GM12878 (cell line): ENCODE results near the gene CHP1.

ENCODE experiments used
- ATF2 ChIP-seq: IDR thresholded peaks from 2 replicates; pipeline ENCODE4 v1.6.1; 2012; ENCODE audit warnings: low read length, inconsistent platforms
- ATF7 ChIP-seq: fragments of 450-650 bp; IDR thresholded peaks from 2 replicates; pipeline ENCODE4 v1.6.1; 2016; ENCODE audit warnings: low read depth, mild to moderate bottlenecking
- CREM ChIP-seq: IDR thresholded peaks from 2 replicates; pipeline ENCODE4 v1.6.1; 2014; ENCODE audit warnings: antibody characterized with exemption, low read depth
- CTCF ChIP-seq, 3 experiments: IDR thresholded peaks in 2 of 3; conservative IDR thresholded peaks in 1 of 3; 2 replicates each; pipeline ENCODE4 v1.5.1; 2011; ENCODE audit warnings: low read depth in 3 of 3, low read length in 3 of 3, mild to moderate bottlenecking in 3 of 3, control low read depth in 2 of 3, moderate library complexity in 2 of 3, inconsistent platforms in 1 of 3, mixed read lengths in 1 of 3; ENCODE audit not compliant: control insufficient read depth in 2 of 3, insufficient read depth in 1 of 3; ENCODE audit errors: extremely low read depth in 1 of 3
- ELK1 ChIP-seq: IDR thresholded peaks from 2 replicates; pipeline ENCODE4 v1.6.1; 2012; ENCODE audit warnings: low read depth, low read length, improper control_type of control experiment
- EP300 ChIP-seq, 2 experiments: fragments of 150-350 bp in 1 of 2; IDR thresholded peaks; 2 replicates each; pipeline ENCODE4 v1.6.1; 2011 to 2012; ENCODE audit warnings: low read depth in 2 of 2, low read length in 2 of 2, borderline replicate concordance in 1 of 2, improper control_type of control experiment in 1 of 2, inconsistent platforms in 1 of 2; ENCODE audit not compliant: control insufficient read depth in 1 of 2
- JUND ChIP-seq: IDR thresholded peaks from 2 replicates; pipeline ENCODE4 v1.6.1; 2012; ENCODE audit warnings: low read depth, mild to moderate bottlenecking, low read length, improper control_type of control experiment, moderate library complexity
- MYC ChIP-seq: IDR thresholded peaks from 2 replicates; pipeline ENCODE4 v1.6.1; 2011; ENCODE audit warnings: mild to moderate bottlenecking, low read length, moderate library complexity, inconsistent platforms; ENCODE audit not compliant: insufficient read depth, insufficient replicate concordance, insufficient read length, severe bottlenecking
- RAD51 ChIP-seq: fragments of 450-650 bp; IDR thresholded peaks from 2 replicates; pipeline ENCODE4 v1.6.1; 2016; ENCODE audit warnings: moderate library complexity, mild to moderate bottlenecking, inconsistent platforms
- RCOR1 ChIP-seq: conservative IDR thresholded peaks from 2 replicates; pipeline ENCODE4 v1.6.1; 2012; ENCODE audit warnings: low read depth, low read length, improper control_type of control experiment
- RELA ChIP-seq: fragments of 450-650 bp; IDR thresholded peaks from 2 replicates; pipeline ENCODE4 v1.8.0; 2014; ENCODE audit warnings: borderline replicate concordance; ENCODE audit not compliant: partially characterized antibody
- SIN3A ChIP-seq: IDR thresholded peaks from 2 replicates; pipeline ENCODE4 v1.6.1; 2012; ENCODE audit warnings: low read depth, low read length, improper control_type of control experiment

- TF ChIP-seq ELK1 (no peak), CTCF (IDR thresholded peaks at IDR 0.05 in 2 of 3, conservative IDR thresholded peaks at IDR 0.05 in 1 of 3; ENCODE audit: control insufficient read depth in 2 of 3, extremely low read depth in 1 of 3, insufficient read depth in 1 of 3, low read depth in 3 of 3, low read length in 3 of 3) (no peak), RCOR1 (no peak), JUND (no peak), EP300 (IDR thresholded peaks at IDR 0.05; ENCODE audit: borderline replicate concordance in 1 of 2, control insufficient read depth in 1 of 2, low read depth in 2 of 2, low read length in 2 of 2) (no peak), ATF2 (no peak), MYC (no peak), RELA (no peak), ATF7 (no peak), SIN3A (no peak), CREM (no peak), RAD51 (no peak)
Observed at GRCh38 chr15:41233367-41233771, 2.3 kb downstream of the CHP1 start.
